Measurements from ENCODE around the gene FAM13A.

- no peak for TF ChIP-seq CTCF (CRISPR knock-in tag; IDR thresholded peaks at IDR 0.05)
- no peak for TF ChIP-seq ZBTB38 (CRISPR knock-in tag; IDR thresholded peaks at IDR 0.05)
- no peak for TF ChIP-seq POLR2A (IDR thresholded peaks at IDR 0.05; ENCODE audit: insufficient read depth in 1 of 2, low read depth in 2 of 2, low read length in 2 of 2)
- TF ChIP-seq FOSL1 (CRISPR knock-in tag; IDR thresholded peaks at IDR 0.05; ENCODE audit: borderline replicate concordance): no peak
- no peak for TF ChIP-seq RAD21 (CRISPR knock-in tag; IDR thresholded peaks at IDR 0.05)
- TF ChIP-seq EP300 (IDR thresholded peaks at IDR 0.05; ENCODE audit: low read depth in 2 of 2, low read length in 2 of 2): no peak
- no peak for TF ChIP-seq EP300 (CRISPR knock-in tag; IDR thresholded peaks at IDR 0.05; ENCODE audit: borderline replicate concordance)
- TF ChIP-seq RFX5 (IDR thresholded peaks at IDR 0.05; ENCODE audit: low read depth, low read length): no peak
- no peak for TF ChIP-seq ZNF44 (CRISPR knock-in tag; IDR thresholded peaks at IDR 0.05)
- TF ChIP-seq NR2C2 (CRISPR knock-in tag; IDR thresholded peaks at IDR 0.05; ENCODE audit: borderline replicate concordance): no peak
- no peak for TF ChIP-seq ZNF782 (CRISPR knock-in tag; IDR thresholded peaks at IDR 0.05; ENCODE audit: borderline replicate concordance)
- TF ChIP-seq, protein P1, sequence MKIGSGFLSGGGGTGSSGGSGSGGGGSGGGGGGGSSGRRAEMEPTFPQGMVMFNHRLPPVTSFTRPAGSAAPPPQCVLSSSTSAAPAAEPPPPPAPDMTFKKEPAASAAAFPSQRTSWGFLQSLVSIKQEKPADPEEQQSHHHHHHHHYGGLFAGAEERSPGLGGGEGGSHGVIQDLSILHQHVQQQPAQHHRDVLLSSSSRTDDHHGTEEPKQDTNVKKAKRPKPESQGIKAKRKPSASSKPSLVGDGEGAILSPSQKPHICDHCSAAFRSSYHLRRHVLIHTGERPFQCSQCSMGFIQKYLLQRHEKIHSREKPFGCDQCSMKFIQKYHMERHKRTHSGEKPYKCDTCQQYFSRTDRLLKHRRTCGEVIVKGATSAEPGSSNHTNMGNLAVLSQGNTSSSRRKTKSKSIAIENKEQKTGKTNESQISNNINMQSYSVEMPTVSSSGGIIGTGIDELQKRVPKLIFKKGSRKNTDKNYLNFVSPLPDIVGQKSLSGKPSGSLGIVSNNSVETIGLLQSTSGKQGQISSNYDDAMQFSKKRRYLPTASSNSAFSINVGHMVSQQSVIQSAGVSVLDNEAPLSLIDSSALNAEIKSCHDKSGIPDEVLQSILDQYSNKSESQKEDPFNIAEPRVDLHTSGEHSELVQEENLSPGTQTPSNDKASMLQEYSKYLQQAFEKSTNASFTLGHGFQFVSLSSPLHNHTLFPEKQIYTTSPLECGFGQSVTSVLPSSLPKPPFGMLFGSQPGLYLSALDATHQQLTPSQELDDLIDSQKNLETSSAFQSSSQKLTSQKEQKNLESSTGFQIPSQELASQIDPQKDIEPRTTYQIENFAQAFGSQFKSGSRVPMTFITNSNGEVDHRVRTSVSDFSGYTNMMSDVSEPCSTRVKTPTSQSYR (CRISPR knock-in tag; IDR thresholded peaks at IDR 0.05; ENCODE audit: borderline replicate concordance): no peak
- no peak for TF ChIP-seq ETV6 (CRISPR knock-in tag; conservative IDR thresholded peaks at IDR 0.05)
- TF ChIP-seq, protein P2, sequence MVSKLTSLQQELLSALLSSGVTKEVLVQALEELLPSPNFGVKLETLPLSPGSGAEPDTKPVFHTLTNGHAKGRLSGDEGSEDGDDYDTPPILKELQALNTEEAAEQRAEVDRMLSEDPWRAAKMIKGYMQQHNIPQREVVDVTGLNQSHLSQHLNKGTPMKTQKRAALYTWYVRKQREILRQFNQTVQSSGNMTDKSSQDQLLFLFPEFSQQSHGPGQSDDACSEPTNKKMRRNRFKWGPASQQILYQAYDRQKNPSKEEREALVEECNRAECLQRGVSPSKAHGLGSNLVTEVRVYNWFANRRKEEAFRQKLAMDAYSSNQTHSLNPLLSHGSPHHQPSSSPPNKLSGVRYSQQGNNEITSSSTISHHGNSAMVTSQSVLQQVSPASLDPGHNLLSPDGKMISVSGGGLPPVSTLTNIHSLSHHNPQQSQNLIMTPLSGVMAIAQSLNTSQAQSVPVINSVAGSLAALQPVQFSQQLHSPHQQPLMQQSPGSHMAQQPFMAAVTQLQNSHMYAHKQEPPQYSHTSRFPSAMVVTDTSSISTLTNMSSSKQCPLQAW (CRISPR knock-in tag; IDR thresholded peaks at IDR 0.05): no peak
- no peak for TF ChIP-seq MAX (IDR thresholded peaks at IDR 0.05)
These were observed 119.9 kb downstream of the FAM13A start for GRCh38 chr4:88937081-88937480.
